Kidney (tissue), 14 donors: ENCODE measurements around the gene OXTR. TPM values are rescaled to one million over a fixed set of nuclear protein-coding genes. Genes with fewer than 3 reads are reported as not detected.

Source experiments
- DNase-seq, 5 donors: peaks; one replicate each; pipeline ENCODE4 v3.0.0-alpha.2; 2013 to 2020
- FAIRE-seq: peaks from 2 replicates; lab custom pipeline; 2012; peaks lifted over from hg19 to GRCh38; lab: Jason Lieb, UNC
- H3K27ac ChIP-seq, 2 donors: one replicate each; pipeline ENCODE4 v1.7.0; 2013; ENCODE audit warnings: low read depth in 2 of 2, low read length in 2 of 2, inconsistent platforms in 1 of 2
- H3K27me3 ChIP-seq: one replicate; pipeline ENCODE4 v1.7.1; 2013; ENCODE audit warnings: low read length, inconsistent platforms; ENCODE audit not compliant: control insufficient read depth, insufficient read depth
- H3K36me3 ChIP-seq, 3 donors: one replicate each; pipeline versions ENCODE4 v1.7.0 to v1.7.1; 2013; ENCODE audit warnings: low read length in 3 of 3, control low read depth in 1 of 3, inconsistent platforms in 1 of 3; ENCODE audit not compliant: insufficient read depth in 3 of 3, control insufficient read depth in 2 of 3
- H3K4me1 ChIP-seq, 3 donors: one replicate each; pipeline versions ENCODE4 v1.7.0 to v1.7.1; 2013; ENCODE audit warnings: low read length in 3 of 3, inconsistent platforms in 1 of 3, low read depth in 1 of 3; ENCODE audit not compliant: control insufficient read depth in 2 of 3, insufficient read depth in 2 of 3
- H3K4me3 ChIP-seq, 3 donors: one replicate each; pipeline versions ENCODE4 v1.7.0 to v1.8.1; 2013; ENCODE audit warnings: low read length in 3 of 3, control low read depth in 1 of 3, inconsistent platforms in 1 of 3
- H3K9ac ChIP-seq, 3 donors: one replicate each; pipeline versions ENCODE4 v1.7.0 to v1.7.1; 2013; ENCODE audit warnings: low read length in 3 of 3, control low read depth in 1 of 3, inconsistent platforms in 1 of 3
- H3K9me3 ChIP-seq, 3 donors: one replicate each; pipeline versions ENCODE4 v1.7.0 to v1.7.1; 2013; ENCODE audit warnings: low read length in 3 of 3, control low read depth in 1 of 3, inconsistent platforms in 1 of 3; ENCODE audit not compliant: control insufficient read depth in 2 of 3, insufficient read depth in 1 of 3
- CTCF ChIP-seq: IDR thresholded peaks from 3 replicates; pipeline ENCODE4 v1.5.1; 2012; ENCODE audit warnings: mild to moderate bottlenecking, moderate library complexity, borderline replicate concordance; ENCODE audit not compliant: insufficient read depth; ENCODE audit errors: extremely low read depth
- intact Hi-C: fragments of 100-400 bp; cut with DNase I; formaldehyde crosslinking; loops from one replicate; pipeline ENCODE4 v1.11.1; 2022
- polyA plus RNA-seq: library from polyadenylated mRNA; stranded (reverse); fragments of 350-450 nt; fragmentation: Illumina TruSeq; extraction: RNeasy Lipid Tissue Mini Kit (QIAGEN cat#74804); gene quantifications from one replicate; pipeline ENCODE4 v1.2.3, GENCODE V29; 2014; ENCODE audit warnings: low read depth, low replicate concordance; ENCODE audit not compliant: insufficient read depth
- total RNA-seq: library from RNA; stranded (reverse); fragmentation: NEBNext Ultra II Directional; extraction: Animal tissue kit (Norgen Biotek cat#: 25700); gene quantifications from one replicate; pipeline ENCODE4 v1.2.1, GENCODE V29; 2021
- donor health status: control.
- donor health status: control.
- donor health status: control.
- donor health status: control.
- donor health status: control.
- donor health status: DM: yes; HTN: yes; CAD: no.
- donor health status: Normal renal cell carcinoma (clear cell type).

The OXTR gene
- total and polyA plus RNA-seq, 2 donors from 2014 or later, result 0.39 to 1.2 TPM

- Histone ChIP-seq H3K36me3 (no peaks in the 10 kb centered on the region), H3K9me3 (peaks cover 0 to 4% (median 0%) of the 10 kb centered on the region in 3 donors), H3K4me3 (no peak overlapping the region), H3K27me3 (no peaks in the 10 kb centered on the region), H3K27ac (no peak overlapping the region), H3K9ac (no peak overlapping the region), H3K4me1 (no peaks in the 10 kb centered on the region)
- intact Hi-C loops, result no loop called here
- FAIRE-seq (no peak), DNase-seq (no peak)
- no peak for TF ChIP-seq CTCF
These were observed 15.4 kb upstream of the OXTR start for GRCh38 chr3:8784676-8785435.

- FAIRE-seq, result no peak
- intact Hi-C loops, result no loop called here
- no peak for DNase-seq
- no peak for TF ChIP-seq CTCF
- Histone ChIP-seq H3K36me3 (no peaks in the 10 kb centered on the region), H3K9me3 (no peaks in the 10 kb centered on the region), H3K27ac (no peak overlapping the region), H3K9ac (no peak overlapping the region), H3K4me3 (no peak overlapping the region), H3K4me1 (no peaks in the 10 kb centered on the region), H3K27me3 (no peaks in the 10 kb centered on the region)
These were observed 10.9 kb upstream of the OXTR start for GRCh38 chr3:8780279-8780678.

- no peak overlapping the region for H3K4me3 ChIP-seq
- TF ChIP-seq CTCF, result no peak
- H3K27me3 ChIP-seq, result no peaks in the 10 kb centered on the region
- intact Hi-C loops, result no loop called here
- no peaks in the 10 kb centered on the region for H3K4me1 ChIP-seq
- no peak for DNase-seq
- H3K9me3 ChIP-seq, result no peaks in the 10 kb centered on the region
- H3K9ac ChIP-seq, result no peak overlapping the region
- no peak for FAIRE-seq
- H3K36me3 ChIP-seq, result no peaks in the 10 kb centered on the region
- no peak overlapping the region for H3K27ac ChIP-seq
These were observed 9.1 kb upstream of the OXTR start for GRCh38 chr3:8778475-8778874.

- no peak overlapping the region for H3K9ac ChIP-seq
- TF ChIP-seq CTCF, result no peak
- no peaks in the 10 kb centered on the region for H3K4me1 ChIP-seq
- DNase-seq (no peak), FAIRE-seq (no peak)
- H3K9me3 ChIP-seq, result no peaks in the 10 kb centered on the region
- H3K4me3 ChIP-seq, result no peak overlapping the region
- intact Hi-C loops, result no loop called here
- no peak overlapping the region for H3K27ac ChIP-seq
- no peaks in the 10 kb centered on the region for H3K27me3 ChIP-seq
- H3K36me3 ChIP-seq, result no peaks in the 10 kb centered on the region
These were observed 8.5 kb upstream of the OXTR start for GRCh38 chr3:8777978-8778267.
